Right hindlimb (tissue), 1 donor: Measurements from ENCODE around the gene SESTD1.
"Not testable (repeated sequence)": the region's sequence is repeated elsewhere in the genome, so short reads cannot be mapped to it uniquely, and the experiment has no call there.

Experiments
- DNase-seq: peaks from one replicate; pipeline ENCODE4 v3.0.0-alpha.2; 2018

Gene SESTD1

DNA sequence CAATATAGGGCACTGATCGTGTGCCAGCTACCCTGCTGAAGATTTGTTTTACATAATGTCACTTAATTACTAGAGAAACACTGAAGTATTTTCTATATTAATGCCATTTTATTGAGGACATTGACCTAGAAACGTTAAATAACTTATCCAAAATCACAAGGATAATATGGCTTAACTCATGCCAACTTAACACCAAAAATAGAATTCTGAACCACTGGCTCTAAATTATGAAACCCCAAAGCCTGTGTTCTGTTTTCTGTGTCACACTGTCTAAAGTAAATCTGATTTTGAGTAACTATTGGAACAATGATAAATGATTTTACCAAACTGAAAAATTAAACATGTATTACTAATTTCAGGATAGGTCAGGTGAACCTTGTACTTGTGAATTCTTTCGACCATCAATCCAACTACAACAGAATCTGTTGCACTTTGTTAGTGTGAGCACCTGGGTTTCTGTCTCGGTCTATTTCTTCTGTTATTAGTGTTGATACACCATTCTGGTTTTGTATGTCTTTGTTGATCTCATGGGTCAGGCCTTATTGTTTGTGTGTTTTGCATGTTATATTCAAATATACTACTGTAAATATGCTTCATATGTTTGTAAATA, 166.4 kb downstream of the SESTD1 start:
- no peak for DNase-seq

- no peak for DNase-seq
Measured at GRCh38 chr2:179097131-179097530, 167.5 kb downstream of the SESTD1 start.

GRCh38 chr2:179096090-179096489, 168.5 kb downstream of the SESTD1 start:
- no peak for DNase-seq

- DNase-seq, result not testable (repeated sequence)
Measured at GRCh38 chr2:179092912-179093311, 171.7 kb downstream of the SESTD1 start.

DNA sequence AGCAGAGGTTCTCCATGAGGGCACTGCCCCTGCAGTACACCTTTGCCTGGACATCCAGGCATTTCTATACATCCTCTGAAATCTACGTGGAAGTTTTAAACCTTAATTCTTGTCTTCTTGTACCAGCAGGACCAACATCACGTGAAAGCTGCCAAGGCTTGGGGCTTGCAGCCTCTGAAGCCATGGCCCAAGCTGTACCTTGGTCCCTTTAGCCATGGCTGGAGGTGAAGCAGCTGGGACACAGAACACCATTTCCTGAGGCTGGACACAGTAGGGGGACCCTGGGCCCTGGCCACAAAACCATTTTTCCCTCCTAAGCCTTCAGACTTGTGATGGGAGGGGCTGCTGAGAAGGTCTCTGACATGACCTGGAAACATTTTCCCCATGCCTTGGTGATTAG, 181.9 kb downstream of the SESTD1 start:
- DNase-seq, result no peak

DNA sequence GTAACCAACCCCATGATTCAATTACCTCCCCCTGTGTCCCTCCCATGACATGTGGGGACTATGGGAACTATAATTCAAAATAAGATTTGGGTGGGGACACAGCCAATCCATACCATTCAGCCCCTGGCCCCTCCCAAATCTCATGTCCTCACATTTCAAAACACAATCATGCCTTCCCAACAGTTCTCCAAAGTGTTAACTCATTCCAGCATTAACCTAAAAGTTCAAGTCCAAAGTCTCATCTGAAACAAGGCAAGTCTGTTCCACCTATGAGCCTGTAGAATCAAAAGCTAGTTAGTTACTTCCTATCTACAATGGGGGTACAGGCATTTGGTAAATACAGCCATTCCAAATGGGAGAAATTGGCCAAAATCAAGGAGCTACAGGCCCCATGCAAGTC, 182.7 kb downstream of the SESTD1 start:
- DNase-seq, result no peak

GRCh38 chr2:179072527-179072926, 192.1 kb downstream of the SESTD1 start:
- DNase-seq, result no peak

- no peak for DNase-seq
Measured at GRCh38 chr2:179071810-179072355, 192.7 kb downstream of the SESTD1 start.

DNA sequence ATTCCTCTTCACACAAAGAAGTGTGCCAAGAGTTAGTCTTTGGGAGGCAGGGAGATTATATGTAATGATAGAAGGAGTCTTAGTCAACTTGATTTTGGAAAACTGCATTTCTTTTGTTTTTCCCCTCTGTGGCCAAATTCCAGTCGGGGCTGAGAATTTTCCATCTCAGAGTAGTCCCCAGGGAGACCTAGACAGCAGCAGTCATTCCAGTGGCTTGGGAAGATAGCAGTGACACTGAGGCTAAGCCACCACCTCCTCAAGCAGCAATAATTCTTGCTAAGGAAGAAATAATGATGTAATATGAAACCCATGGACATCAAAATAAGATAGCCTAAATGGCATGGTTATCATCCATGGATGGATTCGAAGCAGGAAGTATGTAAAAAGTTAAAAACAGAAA, 193.7 kb downstream of the SESTD1 start:
- DNase-seq, result no peak

DNA sequence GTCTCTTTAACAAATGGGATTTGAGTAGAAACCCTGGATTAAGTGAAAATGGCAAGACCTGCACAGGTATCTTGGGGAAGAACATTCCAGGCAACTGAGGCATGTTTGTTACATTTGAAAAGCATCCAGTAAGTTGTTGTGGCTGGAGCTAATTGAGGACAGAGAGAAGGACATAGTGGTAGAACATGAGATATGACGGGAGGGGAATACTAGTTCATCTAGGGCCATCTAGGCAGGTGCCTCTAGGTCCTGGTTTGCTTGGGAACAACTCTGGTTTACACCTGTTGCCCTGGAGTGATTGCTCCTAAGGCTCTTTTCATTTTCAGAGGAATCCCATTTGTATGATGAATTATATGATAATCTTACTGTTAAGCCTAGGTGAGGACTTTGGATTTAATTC, 194.9 kb downstream of the SESTD1 start:
- no peak for DNase-seq

DNA sequence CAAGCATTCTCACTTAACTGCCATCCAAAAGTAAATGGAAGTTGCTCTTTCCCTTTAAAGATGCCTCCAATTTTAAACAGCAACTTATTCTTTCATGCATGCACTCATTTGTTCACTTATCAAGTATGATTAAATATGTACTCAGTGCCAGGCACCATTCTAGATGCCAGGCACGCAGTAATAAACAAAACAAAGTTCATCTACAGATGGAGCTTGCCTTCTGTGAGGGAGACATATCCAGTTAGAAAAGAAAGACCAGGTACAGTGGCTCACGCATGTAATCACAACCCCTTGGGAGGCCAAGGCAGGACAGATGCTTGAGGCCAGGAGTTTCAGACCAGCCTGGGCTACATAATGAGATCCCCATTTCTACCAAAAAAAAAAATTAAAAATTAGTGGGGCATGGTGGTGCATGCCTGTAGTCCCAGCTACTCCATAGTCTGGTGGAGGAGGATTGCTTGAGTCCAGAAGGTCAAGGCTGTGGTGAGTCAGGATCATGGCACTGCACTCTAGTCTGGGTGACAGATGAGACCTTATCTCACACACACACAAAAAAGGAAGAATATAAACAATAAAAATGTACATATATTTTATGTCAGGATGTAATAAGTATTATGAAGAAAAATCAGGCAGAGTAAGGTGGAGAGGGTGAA, 195.5 kb downstream of the SESTD1 start:
- no peak for DNase-seq

DNA sequence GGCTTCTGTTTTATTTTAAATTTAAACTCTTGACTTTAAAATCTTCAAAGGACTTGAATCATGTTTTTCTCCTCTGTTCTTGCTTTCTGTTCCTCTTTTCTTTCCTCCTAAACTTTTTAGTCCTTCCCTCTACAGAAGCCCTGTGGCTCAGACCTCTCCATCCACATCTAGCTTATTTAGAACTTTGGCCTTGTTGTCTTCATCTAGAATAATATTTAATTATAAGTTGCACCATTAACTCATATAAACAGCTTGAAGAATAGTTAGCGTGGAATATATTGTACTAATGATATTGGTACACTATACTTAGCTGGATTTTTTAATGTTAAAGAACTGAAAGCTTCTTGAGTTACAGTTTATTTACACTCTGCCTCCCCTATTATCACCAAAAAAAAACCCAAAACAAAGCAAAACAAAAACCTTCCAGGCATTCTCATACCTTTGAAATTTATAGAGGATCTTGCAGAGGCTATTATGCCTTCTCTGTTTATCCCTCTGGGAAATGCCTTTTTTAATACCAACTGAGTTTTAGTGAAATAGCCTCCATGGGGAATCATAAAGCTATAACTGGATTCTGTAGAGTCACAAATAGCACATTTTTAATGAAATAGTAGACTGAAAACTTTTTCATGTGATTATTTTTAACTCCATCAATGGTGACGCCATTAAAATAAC, 205.5 kb downstream of the SESTD1 start:
- DNase-seq, result no peak

GRCh38 chr2:179057737-179058136, 206.9 kb downstream of the SESTD1 start:
- no peak for DNase-seq

DNA sequence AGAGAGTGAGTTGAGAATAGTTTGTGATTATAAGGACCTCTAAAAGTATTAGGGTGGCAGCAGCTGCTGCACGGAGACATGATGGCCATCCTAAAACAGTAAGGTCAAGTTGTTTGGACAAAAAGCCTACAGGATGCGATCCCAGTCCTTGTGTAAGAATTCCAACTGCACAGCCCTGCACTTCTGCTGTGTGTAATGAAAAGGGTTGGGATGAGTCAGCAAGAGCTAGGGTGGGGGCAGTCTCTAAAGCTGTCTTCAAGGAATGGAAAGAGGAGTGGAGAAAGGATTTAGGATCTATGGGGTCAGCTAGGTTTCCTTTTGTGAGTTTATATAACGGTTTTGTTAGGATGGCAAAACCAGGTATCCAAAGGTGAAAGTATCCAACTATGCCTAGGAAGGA, 211.1 kb downstream of the SESTD1 start:
- DNase-seq, result not testable (repeated sequence)
